HG03064 (cell line): Measurements from ENCODE around the gene HSH2D.

Experiments
- ATAC-seq: cut with Tn5 transposase; IDR thresholded peaks from one replicate; pipeline ENCODE4 v1.9.1; 2021; ENCODE audit warnings: low read depth; ENCODE audit not compliant: unreplicated experiment

HSH2D gene

DNA sequence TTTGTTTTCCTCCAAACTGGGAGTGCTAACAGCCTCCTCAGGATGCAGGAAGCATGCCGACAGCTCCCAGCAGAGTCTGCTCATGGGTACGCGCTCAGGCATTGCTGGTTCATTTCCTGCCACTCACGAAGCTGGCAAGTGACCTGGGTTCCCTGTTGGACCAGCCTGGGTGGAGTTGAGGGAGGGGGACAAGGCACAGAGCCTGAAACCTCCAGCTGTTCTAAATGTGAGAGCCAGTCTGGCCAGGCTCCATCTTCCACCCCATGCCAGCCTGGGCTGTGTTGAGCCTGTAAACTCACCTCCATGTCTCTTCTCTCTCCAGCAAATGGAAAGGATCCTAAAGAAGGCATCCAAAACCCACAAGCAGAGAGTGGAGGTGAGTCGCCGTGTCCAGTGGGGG, 46.7 kb downstream of the HSH2D start:
- ATAC-seq: no peak

DNA sequence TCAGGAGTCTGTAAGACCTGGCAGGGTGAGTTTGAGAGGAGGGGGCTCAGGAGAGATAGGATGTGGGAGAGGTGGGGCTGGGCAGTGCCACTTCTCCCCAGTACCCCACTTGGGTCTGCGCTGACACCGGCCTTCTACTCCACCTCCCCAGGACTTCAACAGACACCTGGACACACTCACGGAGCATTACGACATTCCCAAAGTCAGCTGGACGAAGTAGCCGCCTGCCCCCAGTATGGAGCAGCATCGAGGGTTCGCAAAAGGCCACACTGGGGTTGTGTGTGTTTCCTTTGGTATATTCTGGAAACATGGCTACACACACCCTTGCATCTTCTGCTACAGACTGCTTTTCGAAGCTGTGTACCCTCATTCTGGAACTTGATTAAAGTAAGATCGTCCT, 47.3 kb downstream of the HSH2D start:
- ATAC-seq: no peak

DNA sequence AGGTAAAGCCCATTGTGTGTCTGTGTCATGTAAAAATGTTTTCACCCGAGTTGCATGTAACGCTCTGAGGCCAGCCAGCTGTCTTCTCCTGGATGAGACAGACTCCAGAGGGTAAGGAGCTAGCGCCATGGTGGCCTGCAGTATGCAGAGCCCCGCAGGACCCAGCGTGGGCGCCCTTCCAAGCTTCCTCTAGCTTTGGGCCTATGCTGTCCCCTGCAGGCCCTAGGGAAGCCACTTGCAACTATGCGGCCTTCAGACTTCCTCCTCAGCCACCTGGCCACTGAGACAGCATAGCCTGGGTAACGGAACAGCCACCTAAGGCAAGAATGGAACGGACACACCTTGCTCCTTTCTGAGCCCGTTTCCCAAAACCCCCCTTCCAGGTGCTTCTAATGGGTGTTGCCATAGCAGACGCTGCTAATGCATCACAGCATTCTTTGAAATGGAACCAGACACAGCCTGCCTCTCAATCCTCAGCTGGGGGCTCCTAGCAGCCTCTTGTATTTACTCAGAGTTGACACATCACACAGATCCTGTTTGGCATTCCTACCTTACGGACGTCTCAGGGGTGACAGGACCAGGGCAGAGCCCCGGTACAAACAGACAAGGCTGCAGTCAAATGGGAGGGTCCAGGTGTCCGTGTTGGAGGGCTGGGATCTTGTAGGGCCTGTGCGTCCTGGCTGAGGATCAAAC, 47.9 kb downstream of the HSH2D start:
- ATAC-seq: no peak

DNA sequence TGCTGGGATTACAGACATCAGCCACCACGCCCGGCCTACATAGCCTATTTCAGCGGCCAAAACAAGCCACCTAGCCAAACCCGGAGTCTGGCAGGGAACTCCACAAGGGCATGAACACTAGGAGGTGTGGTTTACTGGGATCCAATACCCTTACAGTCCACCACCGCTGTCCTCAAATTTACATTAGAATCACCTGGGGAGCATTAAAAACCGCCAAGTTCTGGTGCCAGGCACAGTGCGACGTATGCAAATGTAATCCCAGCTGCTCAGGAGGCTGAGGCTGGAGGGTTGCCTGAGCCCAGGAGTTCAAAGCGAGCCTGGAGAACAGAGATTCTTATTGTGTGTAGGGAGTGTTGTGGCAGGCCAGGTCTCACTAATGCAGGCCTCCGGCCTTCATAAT, 50.0 kb downstream of the HSH2D start:
- no peak for ATAC-seq

DNA sequence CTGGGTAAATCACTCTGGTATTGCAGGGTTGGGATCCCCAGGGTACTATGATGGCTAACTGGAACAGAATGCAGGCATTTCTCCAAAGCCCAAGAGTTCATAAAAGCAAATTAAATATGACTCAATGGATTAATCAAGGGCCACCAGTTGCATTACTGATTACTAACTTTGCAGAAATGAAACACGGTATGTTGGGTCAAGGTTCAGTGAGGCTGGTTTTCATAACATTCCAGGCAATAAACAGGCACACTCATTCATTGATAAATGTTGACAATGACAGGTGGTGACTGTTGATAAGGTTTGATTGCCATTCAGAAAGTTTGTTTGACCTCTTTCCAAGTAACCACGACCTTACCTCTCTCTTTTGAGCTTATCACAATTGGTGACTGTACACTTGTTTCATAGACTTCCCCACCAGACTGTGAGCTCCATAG, 53.7 kb downstream of the HSH2D start:
- ATAC-seq: no peak

DNA sequence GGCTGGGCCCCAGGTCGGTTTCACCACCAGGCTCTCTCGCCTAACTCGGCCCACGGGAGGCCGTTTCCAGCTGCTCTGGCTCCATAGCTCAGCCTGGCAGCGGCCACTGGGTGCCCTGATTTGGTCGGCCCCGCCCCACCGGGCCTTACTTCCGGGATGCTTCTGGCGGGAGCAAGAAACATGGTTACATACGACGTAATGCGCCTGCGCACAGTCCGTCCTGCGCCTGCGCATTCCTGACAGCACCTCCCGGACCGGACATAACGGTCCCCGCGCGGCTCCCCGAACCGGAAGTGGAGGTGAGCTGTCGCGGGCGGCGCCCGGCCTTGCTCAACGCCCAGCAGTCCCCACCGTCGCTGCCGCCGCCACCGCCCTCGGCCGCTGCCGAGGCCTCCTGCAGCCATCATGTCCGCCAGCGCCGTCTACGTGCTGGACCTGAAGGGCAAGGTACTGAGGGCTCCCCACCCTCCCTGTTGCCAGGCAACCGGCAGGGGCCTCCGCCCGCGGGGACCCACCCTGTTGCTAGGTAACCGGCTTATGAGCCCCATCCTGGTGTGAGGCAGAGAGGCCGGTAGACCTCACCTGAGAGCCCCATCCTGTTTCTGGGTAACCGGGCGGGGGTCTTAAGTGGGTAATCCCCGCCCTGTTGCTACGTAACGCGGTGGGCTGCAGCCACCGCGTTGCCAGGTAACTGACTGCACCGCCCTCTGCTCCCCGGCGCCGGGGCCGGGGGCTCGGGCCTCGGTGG, 54.3 kb downstream of the HSH2D start, which contains the start of gene AP1M1:
AP1M1 (plus strand) TSS at position 290 of the 748 bp plus-strand sequence; CDS start at position 406, 116 bp downstream.
- ATAC-seq: peak; percentile 70

DNA sequence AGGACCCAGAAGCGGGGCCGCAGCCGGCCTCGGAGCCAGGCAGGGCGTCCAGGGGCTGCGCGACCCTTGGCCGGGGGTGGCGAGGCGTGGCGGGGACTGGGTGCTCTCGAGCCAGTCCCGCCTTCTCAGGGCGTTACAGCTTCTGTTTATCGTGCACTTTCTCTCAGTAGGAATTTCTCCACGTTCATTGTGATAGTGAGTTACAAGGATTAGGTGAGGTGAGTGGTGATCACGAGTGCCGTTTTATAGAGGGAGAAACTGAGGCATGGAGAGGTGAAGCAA, 54.8 kb downstream of the HSH2D start:
- ATAC-seq: peak; percentile 2

DNA sequence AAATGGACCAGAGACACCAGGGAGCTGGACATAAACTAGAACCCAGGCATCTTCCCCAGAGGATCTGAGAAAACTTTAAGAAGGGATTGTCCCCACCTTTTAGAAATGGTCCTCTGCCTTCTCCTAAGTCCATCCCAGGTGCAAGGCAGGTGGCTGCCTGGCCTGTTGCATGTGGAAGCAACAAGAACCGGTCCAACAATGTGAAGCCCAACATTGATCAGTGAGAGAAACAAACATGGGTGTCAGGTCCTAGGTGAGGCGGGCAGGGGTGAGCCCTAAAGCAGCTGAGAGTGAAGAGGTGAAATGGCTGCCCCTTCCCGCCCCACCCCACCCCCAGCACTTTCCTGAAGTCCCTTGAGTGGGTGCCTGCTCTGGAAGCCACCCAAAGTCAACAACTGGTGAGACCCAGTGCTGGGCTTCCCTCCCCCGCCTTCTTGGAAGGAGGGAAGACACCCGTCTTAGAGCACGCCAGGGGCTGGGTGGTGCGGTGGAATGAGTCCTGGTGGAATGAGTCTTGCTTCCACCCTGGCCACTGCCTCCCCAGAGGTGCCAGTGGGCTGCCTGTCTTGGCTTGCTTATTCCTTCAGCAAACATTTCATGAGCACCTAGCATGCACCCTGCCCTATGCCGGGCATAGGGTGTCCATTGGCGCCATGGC, 55.9 kb downstream of the HSH2D start:
- no peak for ATAC-seq

DNA sequence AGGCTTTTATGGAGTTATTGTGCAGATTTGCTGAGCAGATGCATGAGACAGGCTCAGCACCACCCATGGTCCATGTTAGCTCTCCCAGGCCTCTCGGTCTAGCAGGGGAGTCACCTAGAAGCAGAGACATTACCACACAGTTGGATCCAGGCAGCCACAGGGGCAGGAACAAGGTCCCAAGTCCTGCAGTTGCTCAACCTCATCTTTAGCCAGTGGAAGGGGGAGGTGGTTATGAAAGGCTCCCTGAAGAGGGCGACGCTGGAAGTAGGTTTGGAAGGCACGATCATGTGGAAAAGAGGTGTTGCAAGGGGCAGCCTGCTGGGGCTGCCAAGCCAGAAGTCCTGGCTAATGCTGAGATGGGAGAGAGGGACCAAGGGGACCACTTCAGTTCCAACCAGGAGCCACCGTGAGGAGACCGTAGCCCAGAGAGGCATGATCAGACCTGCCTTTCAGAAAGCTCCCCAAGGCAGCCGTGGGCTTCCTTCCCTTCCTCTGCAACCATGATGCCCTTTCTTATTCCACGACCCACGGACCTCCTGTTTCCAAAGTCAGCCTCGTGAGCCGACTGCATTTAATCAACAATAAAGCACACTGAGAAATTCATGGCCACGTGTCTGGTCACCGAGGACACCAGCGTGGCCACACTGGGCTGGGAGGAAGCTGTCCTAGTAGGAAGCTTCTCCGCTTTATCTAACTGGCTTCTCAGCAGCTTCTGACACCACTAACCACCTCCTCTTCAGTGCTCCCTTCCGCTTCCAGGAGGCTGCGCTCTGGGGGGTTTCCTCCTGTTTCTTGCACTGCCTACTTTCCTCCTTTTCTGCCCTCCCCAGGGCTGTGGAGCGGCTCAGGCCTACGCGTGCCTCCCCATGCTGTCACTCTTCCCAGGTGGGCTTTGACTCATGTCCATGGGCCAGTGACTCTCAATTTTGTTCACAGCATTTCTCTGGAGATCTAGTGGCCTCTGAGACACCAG, 56.8 kb downstream of the HSH2D start:
- ATAC-seq: no peak

DNA sequence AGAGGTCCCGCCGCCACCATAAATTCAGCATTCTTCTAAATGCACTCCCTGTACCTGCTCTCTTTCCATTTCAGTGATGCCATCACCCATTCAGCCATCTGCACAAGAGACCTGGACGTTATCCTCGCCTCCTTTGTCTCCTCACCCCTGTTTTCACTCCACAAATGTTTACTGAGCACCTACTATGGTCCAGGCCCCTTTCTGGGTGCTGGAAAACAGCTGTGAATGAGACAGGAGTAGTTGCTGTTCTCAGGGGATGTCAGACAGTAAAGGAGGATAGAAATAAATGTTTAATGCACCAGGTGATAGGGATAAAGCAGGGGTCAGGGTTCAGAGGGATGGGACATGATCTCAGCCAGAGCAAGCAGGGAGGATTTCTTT, 57.5 kb downstream of the HSH2D start:
- ATAC-seq: no peak

DNA sequence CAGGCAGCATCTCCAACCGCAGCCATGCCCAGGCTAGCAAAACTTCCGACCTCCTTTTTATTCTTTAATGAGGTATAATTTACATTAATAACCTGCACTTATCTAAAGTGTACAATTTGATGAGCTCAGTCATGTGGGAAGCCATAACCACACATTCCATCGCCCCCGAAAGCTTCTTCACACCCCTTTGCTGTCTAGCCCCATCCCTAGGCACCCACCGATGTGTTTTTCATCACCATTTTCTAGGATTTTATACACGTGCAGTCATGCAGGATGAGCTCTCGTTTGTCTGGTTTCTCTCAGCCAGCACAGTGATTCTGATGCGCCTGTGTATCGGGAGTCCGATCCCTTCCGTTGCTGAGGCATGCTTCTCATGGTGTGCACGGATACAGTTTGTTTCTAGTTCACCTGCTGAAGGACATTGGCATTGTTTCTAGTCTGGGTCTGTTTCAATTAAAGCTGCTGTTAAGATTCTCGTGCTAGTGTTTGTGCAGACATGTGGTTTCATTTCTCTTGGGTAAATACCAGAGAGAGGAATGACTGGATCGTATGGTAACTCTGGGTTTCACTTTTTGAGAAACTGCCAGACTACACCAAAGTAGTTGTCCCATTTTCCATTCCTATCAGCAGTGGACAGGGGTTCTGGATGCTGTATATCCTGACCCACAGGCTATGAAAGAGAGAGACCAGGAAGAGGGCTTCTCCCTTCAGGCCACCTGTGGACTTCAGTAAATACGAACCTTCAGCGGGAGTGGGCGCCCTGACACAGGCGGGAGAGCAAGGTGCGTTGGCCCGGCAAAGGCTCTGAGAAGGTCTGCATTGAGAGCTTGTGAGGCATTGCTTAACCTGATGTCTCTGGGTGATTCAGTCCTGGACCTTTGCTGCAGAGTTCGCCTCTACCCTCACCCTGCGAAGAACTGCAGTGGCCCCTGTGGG, 59.1 kb downstream of the HSH2D start:
- no peak for ATAC-seq

DNA sequence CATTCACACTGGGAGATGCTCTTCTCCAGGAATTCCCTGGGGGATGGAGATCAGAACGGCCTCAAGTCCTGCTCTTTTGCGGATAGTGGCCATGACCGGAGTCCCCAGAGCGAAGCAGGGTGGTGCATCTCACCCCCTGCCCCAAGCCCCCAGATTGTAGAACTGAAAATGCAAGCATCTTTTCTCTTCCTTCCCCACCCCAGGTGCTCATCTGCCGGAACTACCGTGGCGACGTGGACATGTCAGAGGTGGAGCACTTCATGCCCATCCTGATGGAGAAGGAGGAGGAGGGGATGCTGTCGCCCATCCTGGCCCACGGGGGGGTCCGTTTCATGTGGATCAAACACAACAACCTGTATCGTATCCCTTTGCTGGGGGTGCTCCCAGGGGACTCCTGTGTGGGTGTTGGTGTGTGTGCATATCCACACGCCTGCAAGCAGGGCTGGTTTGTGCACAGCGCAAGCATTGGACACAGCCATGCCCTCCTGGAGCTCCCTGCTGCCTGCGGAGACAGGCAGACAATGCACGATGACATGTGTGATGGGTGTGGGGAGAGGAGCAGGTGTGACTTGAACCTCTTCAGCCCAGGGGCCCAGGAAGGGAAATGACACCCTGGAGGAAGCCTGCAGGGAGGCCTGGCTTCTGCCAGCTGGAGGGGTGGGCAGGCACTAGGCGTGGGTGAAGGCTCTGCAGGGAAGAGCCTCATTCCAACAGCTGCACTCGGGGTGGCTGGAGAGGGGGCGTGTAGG, 59.9 kb downstream of the HSH2D start:
- ATAC-seq: no peak

DNA sequence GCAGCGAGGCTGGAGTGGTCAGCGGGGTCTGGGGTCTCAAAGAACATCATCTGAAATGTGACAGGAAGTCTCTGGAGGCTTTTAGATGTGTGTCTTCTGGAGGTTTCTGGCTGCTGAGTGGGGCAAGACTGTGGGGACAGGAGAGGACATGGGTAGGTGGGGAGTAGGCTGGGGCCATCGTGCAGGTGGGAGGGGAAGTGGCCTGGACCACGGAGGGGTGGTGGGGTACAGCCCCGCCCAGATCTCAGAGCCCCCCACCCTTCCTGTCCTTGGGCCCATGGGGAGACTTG, 60.5 kb downstream of the HSH2D start:
- no peak for ATAC-seq

DNA sequence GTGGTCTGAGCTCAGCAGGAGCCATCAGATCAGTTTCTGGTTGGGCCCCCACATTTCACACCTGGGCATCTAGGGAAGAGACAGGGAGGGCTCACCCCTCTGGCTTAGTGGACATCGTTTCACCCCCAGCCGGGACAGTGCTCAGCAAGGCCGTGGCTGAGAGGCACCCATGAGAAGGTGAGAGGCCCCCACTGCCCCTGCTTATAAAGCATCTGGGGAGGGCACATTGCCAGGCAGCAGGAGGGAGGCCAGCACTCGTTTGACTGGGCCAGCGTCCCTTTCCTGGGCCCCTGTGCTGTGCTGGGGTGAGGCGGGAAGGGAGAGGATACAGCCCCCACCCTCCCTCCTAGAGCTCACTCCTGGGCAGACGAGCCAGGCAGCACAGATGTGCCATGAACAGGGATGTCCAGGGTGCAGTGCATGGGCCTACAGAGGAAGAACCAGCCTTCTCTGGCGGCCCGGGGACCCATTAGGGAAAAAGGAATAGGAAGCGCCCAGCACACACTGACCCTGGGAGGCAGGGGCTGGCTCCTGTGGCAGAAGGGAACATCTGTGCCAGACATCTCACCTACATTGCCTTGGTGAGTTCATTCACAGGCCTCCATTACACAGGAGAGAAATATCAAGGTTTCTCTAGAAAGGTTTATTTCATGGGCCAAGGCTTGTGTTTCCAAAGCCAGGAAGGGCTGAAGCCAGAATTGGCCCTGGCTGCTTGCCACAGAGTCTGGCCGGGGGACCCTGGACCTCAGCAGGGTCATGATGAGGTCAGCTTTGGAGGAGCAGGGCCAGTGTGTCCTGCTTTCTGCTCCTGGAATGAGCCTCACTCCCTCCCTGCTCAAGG, 61.9 kb downstream of the HSH2D start:
- no peak for ATAC-seq

DNA sequence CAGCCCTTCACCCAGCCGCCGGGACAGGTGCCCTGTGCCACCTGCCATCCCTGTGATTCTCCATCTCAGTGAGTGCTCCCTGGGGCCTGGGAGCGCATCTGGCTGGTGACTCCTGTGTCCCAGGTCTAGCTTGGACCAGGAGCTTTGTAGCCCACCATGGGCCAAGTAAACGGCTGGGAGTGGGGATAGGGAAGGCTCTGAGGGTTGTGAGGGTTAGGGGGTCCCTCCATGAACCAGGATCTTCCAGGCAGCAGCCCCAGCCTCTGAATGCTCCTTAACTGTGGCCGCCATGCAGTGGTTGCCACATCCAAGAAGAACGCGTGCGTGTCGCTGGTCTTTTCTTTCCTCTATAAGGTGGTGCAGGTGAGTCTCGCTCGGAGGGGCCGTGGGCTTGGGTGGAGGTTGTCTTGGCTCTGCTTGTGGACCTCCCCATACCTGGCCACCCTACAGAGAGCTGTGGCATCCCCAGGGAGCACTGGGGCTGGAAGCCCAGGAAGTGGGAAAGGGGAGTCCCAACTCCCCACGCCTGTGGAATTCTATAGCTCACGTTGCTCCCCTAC, 62.6 kb downstream of the HSH2D start:
- ATAC-seq: no peak

DNA sequence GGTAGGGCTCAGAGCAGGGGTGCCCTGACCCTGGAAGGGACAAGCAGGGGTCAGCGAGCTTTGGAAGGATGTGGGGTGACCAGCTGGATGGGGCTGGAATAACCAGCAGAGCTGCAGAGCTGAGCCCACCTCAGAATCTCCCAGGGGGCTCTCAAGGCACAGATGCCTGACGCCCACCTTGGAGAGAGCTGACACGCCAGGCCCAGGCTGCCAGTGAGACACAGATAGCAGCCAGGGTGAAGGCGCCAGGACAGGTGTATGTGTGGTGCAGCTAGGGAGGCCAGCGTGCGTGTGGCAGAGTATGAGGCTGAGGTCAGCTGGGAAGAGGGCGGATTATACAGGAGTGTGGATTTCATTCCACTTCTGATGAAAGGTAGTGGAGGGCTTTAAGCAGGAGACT, 63.2 kb downstream of the HSH2D start:
- ATAC-seq: no peak

DNA sequence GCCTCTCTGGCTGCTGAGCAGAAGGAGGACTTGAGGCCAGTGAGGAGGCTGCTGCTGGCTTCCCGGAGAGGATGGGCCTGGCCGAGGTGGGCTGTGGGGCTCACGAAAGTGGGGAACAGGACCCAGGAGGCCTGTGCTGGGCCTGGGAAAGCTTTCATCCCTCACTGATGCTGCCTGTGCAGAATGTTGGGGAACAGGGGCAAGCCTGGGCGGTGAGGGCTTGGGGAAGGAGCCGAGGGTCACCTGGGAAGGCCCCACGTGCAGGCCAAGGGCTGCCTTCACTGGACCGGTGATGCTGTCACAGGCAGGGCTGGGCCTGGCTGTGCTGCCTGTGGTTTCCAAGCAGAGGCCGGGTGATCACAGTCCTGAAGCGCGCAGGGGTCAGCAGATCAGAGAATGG, 63.6 kb downstream of the HSH2D start:
- no peak for ATAC-seq

DNA sequence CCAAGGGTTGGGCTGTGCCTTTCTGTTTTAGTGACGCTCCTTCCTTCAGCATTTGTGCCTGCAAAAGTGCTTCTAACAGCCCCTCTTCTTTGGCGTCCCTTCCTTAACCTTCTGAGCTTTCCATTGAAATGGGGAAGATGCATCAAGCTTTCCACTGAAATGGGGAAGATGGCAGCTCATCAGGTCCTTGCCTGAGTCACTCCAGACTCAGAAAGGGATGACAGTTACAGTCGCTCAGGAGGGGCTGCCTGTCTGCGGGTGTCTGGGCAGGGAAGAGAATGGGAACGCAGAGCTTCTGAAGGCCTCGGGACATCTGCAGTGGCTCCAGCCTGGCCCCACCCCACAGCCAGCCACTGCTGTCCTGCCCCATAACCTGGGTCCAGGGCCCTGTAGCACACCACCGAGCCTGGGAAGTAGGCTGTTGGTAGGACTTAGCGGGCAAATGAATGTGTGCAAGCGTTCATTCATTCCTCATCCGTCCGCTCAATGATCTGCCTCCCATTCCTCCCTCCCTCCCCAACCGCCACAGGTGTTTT, 64.1 kb downstream of the HSH2D start:
- no peak for ATAC-seq
